IgD-negative memory B cell (primary cell): ENCODE measurements around the gene OR9A2. TPM values are rescaled to one million over a fixed set of nuclear protein-coding genes. Genes with fewer than 3 reads are reported as not detected.

Source experiments
- H3K27ac Mint-ChIP-seq, 3 donors: one replicate each; pipeline ENCODE4 v1.8.0; 2020 to 2022; ENCODE audit warnings: mild to moderate bottlenecking in 3 of 3, mixed read lengths in 3 of 3, moderate library complexity in 1 of 3
- H3K27me3 Mint-ChIP-seq: one replicate; pipeline ENCODE4 v1.8.0; 2021; ENCODE audit warnings: mixed read lengths
- H3K36me3 Mint-ChIP-seq: one replicate; pipeline ENCODE4 v1.8.0; 2020; ENCODE audit warnings: mild to moderate bottlenecking, mixed read lengths
- H3K4me1 Mint-ChIP-seq, 3 donors: one replicate each; pipeline ENCODE4 v1.8.0; 2020 to 2022; ENCODE audit warnings: mixed read lengths in 3 of 3, mild to moderate bottlenecking in 1 of 3
- H3K4me3 Mint-ChIP-seq, 4 donors: one replicate each; pipeline ENCODE4 v1.8.0; 2020 to 2022; ENCODE audit warnings: mild to moderate bottlenecking in 4 of 4, mixed read lengths in 4 of 4, moderate library complexity in 3 of 4
- H3K9me3 Mint-ChIP-seq, 3 donors: one replicate each; pipeline ENCODE4 v1.8.0; 2020 to 2021; ENCODE audit warnings: mixed read lengths in 3 of 3, mild to moderate bottlenecking in 1 of 3
- polyA plus RNA-seq: library from polyadenylated mRNA; unstranded; fragments of 300-500 nt; fragmentation: Illumina TruSeq; gene quantifications from one replicate; pipeline ENCODE4 v1.2.3, GENCODE V29; 2021

Gene OR9A2
- polyA plus RNA-seq, 1 donor from 2014 or later = not detected

DNA sequence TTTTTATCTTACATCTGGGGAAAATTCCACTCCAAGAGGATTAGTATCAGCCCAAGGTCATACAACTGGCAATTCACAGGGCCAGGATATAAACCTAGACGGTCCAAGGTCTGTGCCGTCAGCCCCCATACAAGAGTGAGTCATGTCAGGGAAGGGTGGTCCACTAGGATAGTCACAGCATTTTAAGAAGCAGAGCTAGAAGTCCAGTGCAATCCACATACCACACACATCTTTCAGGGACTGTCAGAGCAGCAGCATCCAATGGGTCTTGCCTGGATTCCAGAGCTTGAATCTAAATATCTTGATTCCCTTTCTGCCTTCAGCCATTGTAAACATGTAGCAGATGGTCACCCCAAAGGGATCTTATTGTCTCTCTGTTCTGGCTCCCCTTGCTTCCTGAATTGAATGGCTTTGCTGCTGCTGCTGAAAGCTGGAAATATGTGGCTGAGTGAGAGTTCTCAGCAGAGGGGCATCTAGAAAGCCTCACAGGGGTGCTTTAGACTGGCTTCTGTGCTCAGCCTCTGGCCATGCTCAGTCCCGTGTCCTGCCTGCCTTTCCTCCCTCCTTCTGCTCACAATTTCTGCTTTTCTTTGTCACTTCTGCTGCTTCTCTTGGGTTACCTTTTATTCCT is 15.3 kb upstream of the OR9A2 start:
- H3K4me1 Mint-ChIP-seq = peaks cover 12 to 17% (median 13%) of the 10 kb centered on the region in 3 donors
- peaks cover 2% of the 10 kb centered on the region for H3K27me3 Mint-ChIP-seq
- H3K27ac Mint-ChIP-seq = no peak overlapping the region
- no peaks in the 10 kb centered on the region for H3K36me3 Mint-ChIP-seq
- H3K9me3 Mint-ChIP-seq = no peaks in the 10 kb centered on the region
- no peak overlapping the region for H3K4me3 Mint-ChIP-seq

- Mint-ChIP-seq H3K4me1 (peaks cover 3 to 8% (median 7%) of the 10 kb centered on the region in 3 donors), H3K27ac (no peak overlapping the region), H3K9me3 (no peaks in the 10 kb centered on the region), H3K4me3 (no peak overlapping the region), H3K36me3 (no peaks in the 10 kb centered on the region), H3K27me3 (peaks cover 2% of the 10 kb centered on the region)
Observed at GRCh38 chr7:143041346-143041745, 14.4 kb upstream of the OR9A2 start.

DNA sequence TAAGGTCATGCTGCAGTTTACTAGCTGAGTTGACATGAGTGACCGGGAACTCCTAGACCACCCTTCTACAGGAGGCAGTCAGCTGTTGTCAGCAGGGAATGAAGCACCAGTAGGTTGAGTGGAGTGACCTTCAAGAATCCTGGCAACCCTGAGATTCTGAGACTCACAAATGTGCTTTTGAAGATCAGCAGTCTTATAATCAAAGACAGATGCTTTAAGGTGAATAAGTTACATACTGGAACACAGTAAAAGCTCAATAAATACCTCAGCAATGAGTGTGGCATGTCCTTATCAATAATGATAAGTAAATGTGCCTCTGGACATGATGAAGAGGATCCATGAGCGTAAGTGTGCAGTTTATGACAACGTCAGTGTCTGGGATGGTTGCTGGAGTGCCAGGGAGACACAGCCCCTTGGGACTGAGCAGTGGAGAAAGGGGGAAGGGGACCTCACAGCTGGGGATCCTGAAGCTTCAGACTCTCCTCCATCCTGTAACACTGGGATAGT is 13.3 kb upstream of the OR9A2 start:
- H3K27me3 Mint-ChIP-seq = peaks cover 2% of the 10 kb centered on the region
- H3K4me3 Mint-ChIP-seq = no peak overlapping the region
- H3K27ac Mint-ChIP-seq = no peak overlapping the region
- H3K4me1 Mint-ChIP-seq = peaks cover 0 to 7% (median 6%) of the 10 kb centered on the region in 3 donors
- H3K36me3 Mint-ChIP-seq = peaks cover 1% of the 10 kb centered on the region
- H3K9me3 Mint-ChIP-seq = peaks cover 0 to 6% (median under 1%) of the 10 kb centered on the region in 3 donors

GRCh38 chr7:143038635-143039034 is 11.7 kb upstream of the OR9A2 start:
- peaks cover 0 to 7% (median 6%) of the 10 kb centered on the region in 3 donors for H3K4me1 Mint-ChIP-seq
- H3K4me3 Mint-ChIP-seq = no peak overlapping the region
- H3K27me3 Mint-ChIP-seq = peaks cover 2% of the 10 kb centered on the region
- peaks cover 1% of the 10 kb centered on the region for H3K36me3 Mint-ChIP-seq
- peaks cover 8 to 16% (median 11%) of the 10 kb centered on the region in 3 donors for H3K9me3 Mint-ChIP-seq
- H3K27ac Mint-ChIP-seq = no peak overlapping the region

DNA sequence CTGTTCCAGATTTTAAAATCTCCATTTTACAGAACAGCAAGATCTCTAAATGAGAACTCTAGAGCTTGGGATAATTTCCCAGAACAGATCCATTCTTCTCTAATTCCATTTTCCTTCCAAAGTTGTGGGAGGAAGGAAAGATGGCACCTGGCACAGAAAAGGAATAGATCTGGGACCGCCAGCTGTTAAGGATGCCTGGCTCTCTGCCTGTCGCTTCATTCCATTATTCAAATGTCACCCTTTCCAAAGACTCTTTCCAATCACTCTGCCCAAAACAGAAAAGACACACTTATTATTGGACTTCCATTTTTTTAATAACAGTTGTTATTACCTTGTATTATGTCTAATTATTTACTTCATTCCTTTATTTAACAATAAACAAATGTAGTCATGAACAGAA is 751 bp upstream of the OR9A2 start:
- peaks cover 0 to 2% (median 0%) of the 10 kb centered on the region in 3 donors for H3K4me1 Mint-ChIP-seq
- no peak overlapping the region for H3K27ac Mint-ChIP-seq
- peaks cover 0 to 7% (median 0%) of the 10 kb centered on the region in 3 donors for H3K9me3 Mint-ChIP-seq
- H3K27me3 Mint-ChIP-seq = no peaks in the 10 kb centered on the region
- no peaks in the 10 kb centered on the region for H3K36me3 Mint-ChIP-seq
- no peak overlapping the region for H3K4me3 Mint-ChIP-seq

- Mint-ChIP-seq H3K9me3 (peaks cover 0 to 7% (median 2%) of the 10 kb centered on the region in 3 donors), H3K4me1 (peaks cover 0 to 9% (median 0%) of the 10 kb centered on the region in 3 donors), H3K27me3 (no peaks in the 10 kb centered on the region), H3K27ac (no peak overlapping the region), H3K4me3 (no peak overlapping the region), H3K36me3 (no peaks in the 10 kb centered on the region)
Observed at GRCh38 chr7:143025371-143025770, 1.6 kb downstream of the OR9A2 start.

DNA sequence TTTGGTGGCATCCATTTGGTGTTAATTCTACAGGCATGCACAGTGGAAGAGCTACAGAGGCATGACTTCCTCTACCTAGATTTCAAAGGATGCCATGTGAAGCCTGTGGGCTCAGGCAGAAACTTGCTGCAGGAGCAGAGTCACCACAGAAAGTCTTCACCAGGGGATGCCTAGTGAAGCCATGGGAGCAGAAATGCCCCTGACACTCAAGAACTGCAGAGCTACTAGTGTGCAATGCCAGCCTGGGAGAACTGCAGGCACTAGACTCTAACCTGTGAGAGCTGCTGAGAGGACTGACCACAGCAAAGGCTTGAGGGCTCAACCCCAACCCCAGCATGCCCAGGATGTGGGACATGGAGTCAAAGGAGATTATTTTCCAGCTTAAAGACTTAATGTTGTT is 3.9 kb downstream of the OR9A2 start:
- peaks cover 0 to 9% (median 2%) of the 10 kb centered on the region in 3 donors for H3K4me1 Mint-ChIP-seq
- no peaks in the 10 kb centered on the region for H3K27me3 Mint-ChIP-seq
- peaks cover 3% of the 10 kb centered on the region for H3K36me3 Mint-ChIP-seq
- H3K27ac Mint-ChIP-seq = no peak overlapping the region
- no peak overlapping the region for H3K4me3 Mint-ChIP-seq
- peaks cover 3 to 14% (median 6%) of the 10 kb centered on the region in 3 donors for H3K9me3 Mint-ChIP-seq

DNA sequence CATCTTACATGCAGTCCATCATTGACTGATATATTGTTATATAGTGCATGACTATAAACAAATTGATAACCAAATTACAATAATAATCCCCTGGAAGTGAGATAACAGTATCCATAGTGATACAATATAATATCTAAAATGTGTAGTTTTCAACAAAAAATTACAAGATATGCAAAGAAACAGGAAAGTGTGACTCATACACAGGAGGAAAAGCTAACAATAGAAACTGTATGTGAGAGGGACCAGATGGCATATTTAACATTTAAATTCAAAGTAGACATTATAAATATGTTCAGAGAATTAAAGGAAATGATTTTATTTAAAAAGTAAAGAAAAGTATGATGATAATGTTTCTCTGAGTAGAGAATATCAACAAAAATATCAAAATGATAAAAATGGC is 8.0 kb downstream of the OR9A2 start:
- H3K27me3 Mint-ChIP-seq = no peaks in the 10 kb centered on the region
- H3K9me3 Mint-ChIP-seq = peaks cover 3 to 10% (median 6%) of the 10 kb centered on the region in 3 donors
- peaks cover 3% of the 10 kb centered on the region for H3K36me3 Mint-ChIP-seq
- peaks cover 32 to 46% (median 40%) of the 10 kb centered on the region in 3 donors for H3K4me1 Mint-ChIP-seq
- H3K27ac Mint-ChIP-seq = no peak overlapping the region
- no peak overlapping the region for H3K4me3 Mint-ChIP-seq

DNA sequence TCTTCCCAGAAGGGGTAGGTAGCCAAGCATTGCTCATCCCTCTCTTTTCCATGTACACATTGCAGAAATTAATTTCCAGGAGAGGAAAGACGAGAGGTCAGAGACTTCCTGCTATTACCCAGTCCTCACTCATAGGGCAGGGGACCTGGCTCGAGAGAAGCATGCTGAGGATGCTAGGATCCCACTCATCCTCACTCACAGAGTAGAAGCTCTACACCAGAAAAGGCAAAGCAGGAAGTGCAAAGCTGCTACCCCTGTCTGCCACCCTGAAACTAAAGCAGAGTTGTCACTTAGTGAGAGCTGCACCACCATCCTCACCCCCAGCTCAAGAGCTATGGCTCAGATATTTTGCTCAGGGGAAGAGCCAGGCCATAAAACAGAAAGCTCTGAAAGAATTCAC is 9.9 kb downstream of the OR9A2 start:
- peaks cover 3% of the 10 kb centered on the region for H3K36me3 Mint-ChIP-seq
- H3K27me3 Mint-ChIP-seq = no peaks in the 10 kb centered on the region
- peaks cover 43 to 58% (median 54%) of the 10 kb centered on the region in 3 donors for H3K4me1 Mint-ChIP-seq
- peaks cover 4 to 7% (median 5%) of the 10 kb centered on the region in 3 donors for H3K9me3 Mint-ChIP-seq
- no peak overlapping the region for H3K27ac Mint-ChIP-seq
- peak overlapping the region in 2 of 4 donors; percentile 55 to 75 for H3K4me3 Mint-ChIP-seq

DNA sequence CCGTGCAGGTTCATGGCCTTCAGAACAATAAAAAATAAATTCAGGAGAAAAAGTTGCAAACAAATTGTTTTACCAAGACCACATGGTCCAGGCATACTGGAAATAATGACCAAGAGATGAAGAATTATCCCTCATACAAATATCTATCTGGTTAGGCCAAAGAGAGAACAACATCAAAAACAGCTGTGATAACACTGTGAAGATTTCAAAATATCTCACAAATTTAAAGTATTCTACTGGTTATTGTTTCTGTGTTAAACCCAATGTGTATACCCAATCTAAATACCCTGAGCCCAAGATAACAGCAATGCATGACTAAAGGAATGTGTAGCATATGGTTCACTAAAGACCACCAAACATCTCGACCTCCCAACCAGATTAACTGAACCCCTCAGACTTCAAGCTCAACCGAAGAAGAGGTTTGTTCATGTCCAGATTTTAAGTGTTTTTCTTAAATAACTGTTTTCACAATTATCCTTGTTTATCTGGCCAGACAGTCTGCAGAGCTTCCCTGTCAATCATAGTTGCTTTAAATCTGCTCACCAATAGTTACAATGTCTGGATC is 10.9 kb downstream of the OR9A2 start:
- Mint-ChIP-seq H3K4me3 (peak overlapping the region in 2 of 4 donors; percentile 24 to 90), H3K36me3 (peaks cover 3% of the 10 kb centered on the region), H3K9me3 (peaks cover 4 to 7% (median 5%) of the 10 kb centered on the region in 3 donors), H3K4me1 (peaks cover 43 to 55% (median 54%) of the 10 kb centered on the region in 3 donors), H3K27me3 (no peaks in the 10 kb centered on the region), H3K27ac (peak overlapping the region in 1 of 3 donors; percentile 60)

DNA sequence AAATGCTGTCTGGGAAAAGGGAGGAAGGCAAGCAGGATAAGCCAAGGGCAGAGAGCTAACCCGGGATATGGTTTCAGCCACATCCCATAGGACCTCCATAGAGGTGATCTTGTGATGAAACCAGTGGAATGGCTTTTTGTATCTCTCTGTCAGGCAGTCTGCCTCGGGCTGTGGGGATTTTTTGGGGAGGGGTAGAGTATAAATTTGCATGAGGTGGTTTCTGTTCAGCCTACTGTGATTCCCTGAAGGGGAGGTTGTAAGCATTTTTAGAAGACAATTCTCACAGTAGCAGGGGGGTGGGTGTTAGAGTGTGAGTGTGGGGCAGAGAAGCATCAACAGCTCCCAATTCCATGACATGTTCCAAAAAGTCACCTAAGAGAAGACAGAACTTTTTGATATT is 11.8 kb downstream of the OR9A2 start:
- H3K27ac Mint-ChIP-seq = peak overlapping the region; percentile 47 to 60 (median 60)
- H3K4me1 Mint-ChIP-seq = peaks cover 43 to 58% (median 57%) of the 10 kb centered on the region in 3 donors
- peaks cover 4 to 7% (median 5%) of the 10 kb centered on the region in 3 donors for H3K9me3 Mint-ChIP-seq
- peaks cover 3% of the 10 kb centered on the region for H3K36me3 Mint-ChIP-seq
- peak overlapping the region; percentile 61 to 90 (median 78) for H3K4me3 Mint-ChIP-seq
- no peaks in the 10 kb centered on the region for H3K27me3 Mint-ChIP-seq

GRCh38 chr7:143013893-143014292 is 13.0 kb downstream of the OR9A2 start:
- Mint-ChIP-seq H3K4me3 (peak overlapping the region in 1 of 4 donors; percentile 88), H3K4me1 (peaks cover 46 to 62% (median 60%) of the 10 kb centered on the region in 3 donors), H3K27me3 (no peaks in the 10 kb centered on the region), H3K9me3 (peaks cover 2% of the 10 kb centered on the region in 3 donors), H3K36me3 (no peaks in the 10 kb centered on the region), H3K27ac (no peak overlapping the region)

DNA sequence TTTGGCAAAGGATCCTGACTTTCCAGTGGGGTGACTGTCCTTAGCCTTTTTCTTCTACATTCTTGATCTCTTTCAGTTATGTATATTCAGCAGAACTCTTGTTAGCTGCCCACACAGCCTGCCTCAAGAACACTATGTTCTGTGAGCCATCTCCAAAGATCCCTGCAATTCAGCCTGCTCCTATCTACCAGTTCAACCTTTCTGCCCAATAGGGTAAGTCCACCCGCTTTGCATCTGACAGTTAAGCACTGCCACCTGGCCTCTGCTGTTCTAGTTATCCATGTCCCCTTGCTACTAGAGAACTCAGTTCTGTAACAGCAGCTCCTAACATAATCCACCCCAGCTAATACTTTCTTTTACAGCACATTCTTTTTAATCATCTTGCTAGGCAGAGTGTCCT is 13.5 kb downstream of the OR9A2 start:
- Mint-ChIP-seq H3K4me3 (peak overlapping the region in 2 of 4 donors; percentile 83 to 88), H3K9me3 (peaks cover 0 to 2% (median 0%) of the 10 kb centered on the region in 3 donors), H3K27ac (no peak overlapping the region), H3K4me1 (peaks cover 46 to 65% (median 63%) of the 10 kb centered on the region in 3 donors), H3K27me3 (no peaks in the 10 kb centered on the region), H3K36me3 (no peaks in the 10 kb centered on the region)

- Mint-ChIP-seq H3K4me3 (peak overlapping the region in 1 of 4 donors; percentile 80), H3K9me3 (peaks cover 0 to 2% (median 0%) of the 10 kb centered on the region in 3 donors), H3K27ac (no peak overlapping the region), H3K36me3 (peaks cover 2% of the 10 kb centered on the region), H3K27me3 (peaks cover 2% of the 10 kb centered on the region), H3K4me1 (peaks cover 52 to 70% (median 67%) of the 10 kb centered on the region in 3 donors)
Observed at GRCh38 chr7:143012409-143012808, 14.5 kb downstream of the OR9A2 start.

DNA sequence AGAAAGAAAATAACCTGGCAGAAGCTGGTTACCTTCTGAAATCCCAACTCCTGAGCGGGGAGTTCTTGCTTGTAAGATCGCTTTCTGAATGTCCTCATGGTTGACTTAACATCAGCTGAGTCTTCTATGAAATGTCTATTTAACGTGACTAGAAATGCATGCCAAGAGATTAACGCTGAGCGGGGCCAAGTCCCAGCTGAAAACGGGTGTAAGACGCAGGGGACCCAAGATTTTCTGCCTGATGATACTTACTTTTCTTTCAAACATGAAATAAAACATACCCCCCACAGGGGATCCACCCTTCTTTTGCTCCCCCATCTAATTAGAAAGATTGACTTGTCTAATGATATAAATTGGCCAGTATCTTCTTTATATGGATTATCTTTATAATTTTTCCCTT is 14.9 kb downstream of the OR9A2 start:
- H3K27ac Mint-ChIP-seq = no peak overlapping the region
- peaks cover 49 to 66% (median 63%) of the 10 kb centered on the region in 3 donors for H3K4me1 Mint-ChIP-seq
- no peak overlapping the region for H3K4me3 Mint-ChIP-seq
- H3K27me3 Mint-ChIP-seq = peaks cover 2% of the 10 kb centered on the region
- H3K9me3 Mint-ChIP-seq = peaks cover 0 to 2% (median 0%) of the 10 kb centered on the region in 3 donors
- H3K36me3 Mint-ChIP-seq = peaks cover 2% of the 10 kb centered on the region
